ENCODE measurements around the gene DECR2. TPM values are rescaled to one million over a fixed set of nuclear protein-coding genes. Genes with fewer than 3 reads are reported as not detected.

The DECR2 gene
- total and polyA plus RNA-seq, 2 of the 13 experiments (the other 11 are each of a cell fraction or from before 2014, with no cell fraction given) = 36.3 to 44.6 TPM

DNA sequence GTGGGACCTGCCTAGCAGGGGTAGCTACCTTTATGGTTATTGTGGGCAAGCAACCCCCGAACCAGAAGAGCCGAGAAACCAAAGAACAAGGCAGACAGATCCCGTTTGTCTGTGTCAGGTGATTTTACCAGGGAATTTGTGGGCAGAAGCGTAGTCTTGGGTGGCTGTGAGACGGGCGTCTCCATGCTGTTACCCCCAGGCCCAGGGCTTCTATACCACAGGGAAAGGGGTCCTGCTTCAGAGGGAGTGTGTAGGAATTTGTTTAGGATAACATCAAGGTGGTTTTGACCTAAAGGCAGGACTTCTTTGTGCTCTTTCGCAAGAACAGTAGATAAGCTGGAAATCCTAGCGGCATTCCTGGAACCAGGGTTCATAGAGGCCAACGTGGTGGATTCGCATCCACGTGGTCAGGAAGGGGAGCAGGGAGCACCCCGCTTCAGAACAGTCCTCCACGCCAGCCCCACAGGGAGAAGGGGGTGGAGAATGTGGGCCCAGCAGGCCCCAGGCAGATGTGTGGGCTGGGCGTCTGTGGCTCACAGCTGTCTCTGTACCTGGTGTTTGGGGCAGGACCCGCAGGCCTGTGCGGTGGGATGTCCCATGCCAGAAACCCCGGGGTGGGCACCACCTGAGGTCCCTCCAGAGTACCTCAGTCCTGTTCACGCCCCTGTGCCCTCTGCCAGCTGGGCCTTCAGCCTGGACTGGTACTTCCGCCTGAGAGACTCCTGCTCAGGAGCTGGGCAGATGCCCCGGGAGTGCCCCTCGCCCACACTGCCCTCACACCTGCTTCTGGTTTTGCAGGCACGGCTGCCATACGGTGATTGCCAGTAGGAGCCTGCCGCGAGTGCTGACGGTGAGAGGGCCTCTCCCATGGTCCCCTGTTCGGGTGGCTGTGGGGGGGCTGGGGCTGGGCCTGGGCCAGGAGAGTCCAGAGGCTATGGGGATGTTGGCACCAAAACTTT, 4.1 kb downstream of the DECR2 start (continued):
- TF ChIP-seq ZNF639 (CRISPR knock-in tag; conservative IDR thresholded peaks at IDR 0.05) = peak; percentile 80; the same call in 1 of the 2 replicates
- 0 out of 2 replicates have a peak, but pooled peaks have one; percentile 13 for TF ChIP-seq ZSCAN30 (CRISPR knock-in tag; IDR thresholded peaks at IDR 0.05)
- TF ChIP-seq, protein P1, sequence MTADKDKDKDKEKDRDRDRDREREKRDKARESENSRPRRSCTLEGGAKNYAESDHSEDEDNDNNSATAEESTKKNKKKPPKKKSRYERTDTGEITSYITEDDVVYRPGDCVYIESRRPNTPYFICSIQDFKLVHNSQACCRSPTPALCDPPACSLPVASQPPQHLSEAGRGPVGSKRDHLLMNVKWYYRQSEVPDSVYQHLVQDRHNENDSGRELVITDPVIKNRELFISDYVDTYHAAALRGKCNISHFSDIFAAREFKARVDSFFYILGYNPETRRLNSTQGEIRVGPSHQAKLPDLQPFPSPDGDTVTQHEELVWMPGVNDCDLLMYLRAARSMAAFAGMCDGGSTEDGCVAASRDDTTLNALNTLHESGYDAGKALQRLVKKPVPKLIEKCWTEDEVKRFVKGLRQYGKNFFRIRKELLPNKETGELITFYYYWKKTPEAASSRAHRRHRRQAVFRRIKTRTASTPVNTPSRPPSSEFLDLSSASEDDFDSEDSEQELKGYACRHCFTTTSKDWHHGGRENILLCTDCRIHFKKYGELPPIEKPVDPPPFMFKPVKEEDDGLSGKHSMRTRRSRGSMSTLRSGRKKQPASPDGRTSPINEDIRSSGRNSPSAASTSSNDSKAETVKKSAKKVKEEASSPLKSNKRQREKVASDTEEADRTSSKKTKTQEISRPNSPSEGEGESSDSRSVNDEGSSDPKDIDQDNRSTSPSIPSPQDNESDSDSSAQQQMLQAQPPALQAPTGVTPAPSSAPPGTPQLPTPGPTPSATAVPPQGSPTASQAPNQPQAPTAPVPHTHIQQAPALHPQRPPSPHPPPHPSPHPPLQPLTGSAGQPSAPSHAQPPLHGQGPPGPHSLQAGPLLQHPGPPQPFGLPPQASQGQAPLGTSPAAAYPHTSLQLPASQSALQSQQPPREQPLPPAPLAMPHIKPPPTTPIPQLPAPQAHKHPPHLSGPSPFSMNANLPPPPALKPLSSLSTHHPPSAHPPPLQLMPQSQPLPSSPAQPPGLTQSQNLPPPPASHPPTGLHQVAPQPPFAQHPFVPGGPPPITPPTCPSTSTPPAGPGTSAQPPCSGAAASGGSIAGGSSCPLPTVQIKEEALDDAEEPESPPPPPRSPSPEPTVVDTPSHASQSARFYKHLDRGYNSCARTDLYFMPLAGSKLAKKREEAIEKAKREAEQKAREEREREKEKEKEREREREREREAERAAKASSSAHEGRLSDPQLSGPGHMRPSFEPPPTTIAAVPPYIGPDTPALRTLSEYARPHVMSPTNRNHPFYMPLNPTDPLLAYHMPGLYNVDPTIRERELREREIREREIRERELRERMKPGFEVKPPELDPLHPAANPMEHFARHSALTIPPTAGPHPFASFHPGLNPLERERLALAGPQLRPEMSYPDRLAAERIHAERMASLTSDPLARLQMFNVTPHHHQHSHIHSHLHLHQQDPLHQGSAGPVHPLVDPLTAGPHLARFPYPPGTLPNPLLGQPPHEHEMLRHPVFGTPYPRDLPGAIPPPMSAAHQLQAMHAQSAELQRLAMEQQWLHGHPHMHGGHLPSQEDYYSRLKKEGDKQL (CRISPR knock-in tag; IDR thresholded peaks at IDR 0.05; ENCODE audit: low read depth) = peak; percentile 82
- TF ChIP-seq PAXIP1 (CRISPR knock-in tag; conservative IDR thresholded peaks at IDR 0.05) = peak; percentile 89
- no peak for TF ChIP-seq HOXA9 (CRISPR knock-in tag; IDR thresholded peaks at IDR 0.05; ENCODE audit: borderline replicate concordance)
- peak; percentile 61; the same call in 1 of the 2 replicates for TF ChIP-seq KMT2B (CRISPR knock-in tag; IDR thresholded peaks at IDR 0.05)
- no peak for TF ChIP-seq RAD51 (IDR thresholded peaks at IDR 0.05; ENCODE audit: borderline replicate concordance)
- TF ChIP-seq ZNF234 (CRISPR knock-in tag; conservative IDR thresholded peaks at IDR 0.05) = no peak
- 0 out of 2 replicates have a peak, but pooled peaks have one; percentile 51 for TF ChIP-seq ATF5 (CRISPR knock-in tag; IDR thresholded peaks at IDR 0.05; ENCODE audit: low read depth)
- no peak for TF ChIP-seq THAP7 (CRISPR knock-in tag; IDR thresholded peaks at IDR 0.05)
- TF ChIP-seq NFATC3 (CRISPR knock-in tag; IDR thresholded peaks at IDR 0.05) = no peak
- TF ChIP-seq ZNF678 (CRISPR knock-in tag; IDR thresholded peaks at IDR 0.05) = no peak
- TF ChIP-seq SPEN (CRISPR knock-in tag; IDR thresholded peaks at IDR 0.05; ENCODE audit: low read depth) = peak; percentile 43; the same call in 1 of the 2 replicates
- TF ChIP-seq ZNF7 (CRISPR knock-in tag; IDR thresholded peaks at IDR 0.05) = no peak
- no peak for TF ChIP-seq SMAD9 (CRISPR knock-in tag; IDR thresholded peaks at IDR 0.05)
- TF ChIP-seq ELF3 (CRISPR knock-in tag; IDR thresholded peaks at IDR 0.05) = peak; percentile 63; the same call in 1 of the 2 replicates

Measured in HepG2 (cell line).